Body of pancreas (tissue), 4 donors: ENCODE measurements around the gene FBLL1. TPM values are rescaled to one million over a fixed set of nuclear protein-coding genes. Genes with fewer than 3 reads are reported as not detected.

Experiments used
- ATAC-seq: fragments of 150-250 bp; one replicate; pipeline ENCODE4 v1.9.1; 2016
- DNase-seq, 4 donors: peaks; one replicate each; pipeline ENCODE4 v3.0.0-alpha.2; 2019
- H3K27ac ChIP-seq, 4 donors: fragments of 200-600 bp; sonication (generic); 1 replicate in 3 of 4; 2 replicates in 1 of 4; pipeline versions ENCODE4 v1.5.1 to v1.6.1; 2016 to 2019; ENCODE audit warnings: mild to moderate bottlenecking in 1 of 4, mixed read lengths in 1 of 4, moderate library complexity in 1 of 4
- H3K27me3 ChIP-seq, 2 donors: fragments of 200-600 bp; sonication (generic); one replicate each; pipeline ENCODE4 v1.6.0; 2016; ENCODE audit warnings: mild to moderate bottlenecking in 1 of 2
- H3K36me3 ChIP-seq, 2 donors: fragments of 200-600 bp; sonication (generic); replicated peaks in 1 of 2; 2 replicates each; pipeline ENCODE4 v1.5.1; 2016; ENCODE audit warnings: low read depth in 2 of 2; ENCODE audit not compliant: insufficient read depth in 1 of 2
- H3K4me1 ChIP-seq: fragments of 200-600 bp; sonication (generic); one replicate; pipeline ENCODE4 v1.6.0; 2016
- H3K4me3 ChIP-seq, 2 donors: fragments of 200-600 bp; sonication (generic); 1 replicate in 1 of 2; 2 replicates in 1 of 2; pipeline ENCODE4 v1.5.1; 2016 to 2019
- H3K9me3 ChIP-seq, 3 donors: fragments of 200-600 bp; sonication (generic); 1 replicate in 2 of 3; 2 replicates in 1 of 3; pipeline ENCODE4 v1.5.1; 2016
- POLR2A ChIP-seq, 3 donors: fragments of 450-650 bp; IDR thresholded peaks; one replicate each; pipeline ENCODE4 v1.6.1; 2016; ENCODE audit warnings: antibody characterized with exemption in 3 of 3, mild to moderate bottlenecking in 2 of 3
- WGBS, 2 donors: methylation state at CpG; one replicate each; pipeline ENCODE4 v1.1.5; 2017; 5-methylcytosine and 5-hydroxymethylcytosine counted together
- intact Hi-C: fragments of 100-400 bp; cut with DNase I; formaldehyde crosslinking; loops from one replicate; pipeline ENCODE4 v1.15.1; 2023
- total RNA-seq, 2 donors: library from RNA; depleted of rRNA; stranded (reverse); fragments of >200 nt; gene quantifications; one replicate each; pipeline ENCODE4 v1.1.0, GENCODE V29; 2016
- TF ChIP-seq, protein P1 (sequence below), 7 experiments: fragments of 450-650 bp in 4 of 7; fragments of 200-600 bp in 3 of 7; sonication (generic) in 3 of 7; IDR thresholded peaks; one replicate each; pipeline ENCODE4 v1.5.1; 2016 to 2019; ENCODE audit warnings: antibody characterized with exemption in 7 of 7

Gene FBLL1
- total RNA-seq, 2 donors from 2014 or later = 1.3 to 2.3 TPM

DNA sequence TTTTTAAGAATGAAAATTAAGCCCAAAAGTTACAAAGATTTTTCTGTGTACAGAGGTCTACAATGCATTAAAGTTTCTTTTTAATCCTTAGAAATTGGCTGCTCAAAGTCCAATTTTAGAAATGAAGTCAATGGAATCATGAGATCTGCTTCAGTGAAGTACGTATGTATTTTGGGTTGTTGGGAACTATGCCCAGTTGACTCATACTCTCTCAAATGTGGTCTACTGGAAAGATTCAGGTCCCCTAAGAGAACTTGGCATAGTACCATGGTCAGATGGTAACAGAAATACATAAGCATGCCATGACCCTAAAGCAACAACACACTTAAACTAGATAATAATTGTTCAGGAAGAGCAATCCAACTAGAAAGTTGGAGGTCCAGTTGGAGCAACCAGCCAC, 23.0 kb downstream of the FBLL1 start:
- ATAC-seq (no peak), DNase-seq (no peak)
- 73 to 85% methylated on average over 1 of the region's 1 CpG for WGBS, 2 donors
- intact Hi-C loops = no loop called here
- TF ChIP-seq, protein P1, sequence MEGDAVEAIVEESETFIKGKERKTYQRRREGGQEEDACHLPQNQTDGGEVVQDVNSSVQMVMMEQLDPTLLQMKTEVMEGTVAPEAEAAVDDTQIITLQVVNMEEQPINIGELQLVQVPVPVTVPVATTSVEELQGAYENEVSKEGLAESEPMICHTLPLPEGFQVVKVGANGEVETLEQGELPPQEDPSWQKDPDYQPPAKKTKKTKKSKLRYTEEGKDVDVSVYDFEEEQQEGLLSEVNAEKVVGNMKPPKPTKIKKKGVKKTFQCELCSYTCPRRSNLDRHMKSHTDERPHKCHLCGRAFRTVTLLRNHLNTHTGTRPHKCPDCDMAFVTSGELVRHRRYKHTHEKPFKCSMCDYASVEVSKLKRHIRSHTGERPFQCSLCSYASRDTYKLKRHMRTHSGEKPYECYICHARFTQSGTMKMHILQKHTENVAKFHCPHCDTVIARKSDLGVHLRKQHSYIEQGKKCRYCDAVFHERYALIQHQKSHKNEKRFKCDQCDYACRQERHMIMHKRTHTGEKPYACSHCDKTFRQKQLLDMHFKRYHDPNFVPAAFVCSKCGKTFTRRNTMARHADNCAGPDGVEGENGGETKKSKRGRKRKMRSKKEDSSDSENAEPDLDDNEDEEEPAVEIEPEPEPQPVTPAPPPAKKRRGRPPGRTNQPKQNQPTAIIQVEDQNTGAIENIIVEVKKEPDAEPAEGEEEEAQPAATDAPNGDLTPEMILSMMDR (IDR thresholded peaks at IDR 0.05) = no peak
- TF ChIP-seq POLR2A (IDR thresholded peaks at IDR 0.05) = no peak
- H3K27me3 ChIP-seq = no peaks in the 10 kb centered on the region
- no peaks in the 10 kb centered on the region for H3K4me1 ChIP-seq
- H3K4me3 ChIP-seq = no peak overlapping the region
- no peak overlapping the region for H3K27ac ChIP-seq
- peaks cover 5 to 6% of the 10 kb centered on the region in 2 donors for H3K36me3 ChIP-seq
- no peaks in the 10 kb centered on the region for H3K9me3 ChIP-seq

DNA sequence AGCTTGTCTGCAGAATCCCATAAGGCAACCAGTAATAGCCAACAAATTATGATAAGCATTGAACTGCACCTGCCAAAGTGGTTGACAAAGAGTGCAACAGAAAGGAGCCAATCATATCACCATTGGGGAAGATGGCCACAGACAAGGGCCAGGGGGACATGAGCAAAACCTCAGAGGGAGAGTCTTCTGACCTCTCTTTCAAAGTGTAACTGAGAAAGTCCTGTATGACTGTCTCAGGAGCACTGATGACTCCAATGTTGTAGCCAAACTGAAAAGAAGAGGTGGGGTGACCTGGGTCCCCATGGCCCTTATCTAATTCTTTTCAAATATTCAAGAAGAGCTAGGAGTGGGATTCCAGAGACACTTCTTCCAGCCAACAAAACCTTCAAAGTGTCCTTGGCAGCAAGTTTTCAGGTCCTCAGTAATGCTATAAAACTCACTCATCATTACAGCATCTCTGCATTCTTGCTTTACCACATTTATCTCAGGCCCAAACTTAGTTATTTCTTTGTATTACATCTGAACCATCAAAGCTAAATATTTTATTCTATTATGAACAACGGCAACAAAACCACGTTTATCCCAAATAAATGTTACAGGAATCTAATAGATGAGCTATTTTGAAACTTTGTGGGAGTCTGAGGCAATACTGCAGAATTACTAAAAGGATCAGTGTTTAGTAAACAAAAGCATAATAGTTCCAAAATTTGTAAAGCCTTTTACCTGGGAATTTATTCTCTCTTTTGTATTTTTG, 24.4 kb downstream of the FBLL1 start:
- intact Hi-C loops = no loop called here
- Histone ChIP-seq H3K36me3 (peaks cover 5 to 17% of the 10 kb centered on the region in 2 donors), H3K27me3 (no peaks in the 10 kb centered on the region), H3K27ac (no peak overlapping the region), H3K9me3 (no peaks in the 10 kb centered on the region), H3K4me3 (no peak overlapping the region), H3K4me1 (no peaks in the 10 kb centered on the region)
- ATAC-seq = no peak
- 93 to 94% methylated on average over 2 of the region's 2 CpGs for WGBS, 2 donors
- TF ChIP-seq, protein P1 (IDR thresholded peaks at IDR 0.05) = no peak
- no peak for TF ChIP-seq POLR2A (IDR thresholded peaks at IDR 0.05)
- no peak for DNase-seq

- no peak for DNase-seq
- peaks cover 0 to 27% of the 10 kb centered on the region in 2 donors for H3K36me3 ChIP-seq
- no peak overlapping the region for H3K4me3 ChIP-seq
- no peak overlapping the region for H3K27ac ChIP-seq
- no peaks in the 10 kb centered on the region for H3K27me3 ChIP-seq
- no peak for ATAC-seq
- peaks cover 7% of the 10 kb centered on the region for H3K4me1 ChIP-seq
- no peaks in the 10 kb centered on the region for H3K9me3 ChIP-seq
- no peak for TF ChIP-seq POLR2A (IDR thresholded peaks at IDR 0.05)
- TF ChIP-seq, protein P1 (IDR thresholded peaks at IDR 0.05) = no peak
- 90 to 91% methylated on average over 2 of the region's 2 CpGs for WGBS, 2 donors
- intact Hi-C loops = no loop called here
Observed at GRCh38 chr5:168557389-168557788, 28.3 kb downstream of the FBLL1 start.

GRCh38 chr5:168562279-168562678, 33.2 kb downstream of the FBLL1 start:
- intact Hi-C loops = no loop called here
- WGBS, 2 donors = 23 to 24% methylated on average over 2 of the region's 2 CpGs
- Histone ChIP-seq H3K27ac (peak overlapping the region in 1 of 4 donors; percentile 32), H3K4me3 (no peak overlapping the region), H3K27me3 (no peaks in the 10 kb centered on the region), H3K9me3 (no peaks in the 10 kb centered on the region), H3K36me3 (peaks cover 0 to 20% of the 10 kb centered on the region in 2 donors), H3K4me1 (peaks cover 17% of the 10 kb centered on the region)
- no peak for DNase-seq
- TF ChIP-seq, protein P1 (IDR thresholded peaks at IDR 0.05) = no peak
- TF ChIP-seq POLR2A (IDR thresholded peaks at IDR 0.05) = no peak
- ATAC-seq = no peak

DNA sequence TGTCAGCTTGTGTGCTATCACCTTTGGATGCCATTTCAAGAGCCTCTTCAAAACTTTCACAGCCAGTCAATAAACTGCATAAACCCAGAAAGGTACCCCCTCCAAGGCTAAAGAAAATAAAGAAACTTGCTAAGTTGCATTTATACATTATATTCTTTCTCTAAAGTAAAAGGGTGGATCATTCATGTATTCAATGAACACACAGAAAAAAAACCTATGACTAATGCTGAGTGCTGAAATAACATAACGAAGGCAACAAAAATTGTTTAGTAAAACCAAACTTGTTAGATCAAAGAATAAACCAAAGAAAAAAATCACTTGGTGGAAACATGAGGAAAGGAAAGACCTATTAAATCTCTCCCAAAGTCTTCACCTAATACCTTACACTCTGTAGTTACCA, 34.9 kb downstream of the FBLL1 start:
- Histone ChIP-seq H3K36me3 (peaks cover 0 to 11% of the 10 kb centered on the region in 2 donors), H3K27me3 (no peaks in the 10 kb centered on the region), H3K27ac (no peak overlapping the region), H3K4me3 (no peak overlapping the region), H3K4me1 (peaks cover 17% of the 10 kb centered on the region), H3K9me3 (no peaks in the 10 kb centered on the region)
- ATAC-seq (no peak), DNase-seq (no peak)
- TF ChIP-seq, protein P1 (IDR thresholded peaks at IDR 0.05) = no peak
- TF ChIP-seq POLR2A (IDR thresholded peaks at IDR 0.05) = no peak
- 93 to 97% methylated on average over 1 of the region's 1 CpG for WGBS, 2 donors
- intact Hi-C loops = no loop called here
